Nephron progenitor cell (in vitro differentiated cells): ENCODE results near the gene DSCAM.

Experiments used
- DNase-seq: peaks from one replicate; pipeline ENCODE4 v3.0.0; 2021
- H3K27ac Mint-ChIP-seq: 2 replicates; pipeline ENCODE4 v1.8.0; 2021; ENCODE audit warnings: mild to moderate bottlenecking, moderate library complexity, mixed read lengths
- H3K27me3 Mint-ChIP-seq: 2 replicates; pipeline ENCODE4 v1.8.0; 2021; ENCODE audit warnings: mild to moderate bottlenecking, low read depth, mixed read lengths; ENCODE audit not compliant: poor library complexity
- H3K36me3 Mint-ChIP-seq: 2 replicates; pipeline ENCODE4 v1.8.0; 2021; ENCODE audit warnings: low read depth, mixed read lengths
- H3K4me1 Mint-ChIP-seq: 2 replicates; pipeline ENCODE4 v1.8.0; 2021; ENCODE audit warnings: mixed read lengths
- H3K4me3 Mint-ChIP-seq: 2 replicates; pipeline ENCODE4 v1.8.0; 2021; ENCODE audit warnings: mild to moderate bottlenecking, moderate library complexity, mixed read lengths
- H3K9me3 Mint-ChIP-seq: 2 replicates; pipeline ENCODE4 v1.8.0; 2021; ENCODE audit warnings: mild to moderate bottlenecking, moderate library complexity, mixed read lengths
- CTCF ChIP-seq: fragments of 200-600 bp; sonication (generic); IDR thresholded peaks from 2 replicates; pipeline ENCODE4 v1.5.0; 2021; ENCODE audit warnings: antibody characterized with exemption

Gene DSCAM

GRCh38 chr21:40835184-40835694 is 11.7 kb downstream of the DSCAM start:
- Mint-ChIP-seq H3K27ac (no peak overlapping the region), H3K4me3 (no peak overlapping the region), H3K27me3 (peaks cover 26% of the 10 kb centered on the region), H3K4me1 (peaks cover 16% of the 10 kb centered on the region), H3K36me3 (no peaks in the 10 kb centered on the region), H3K9me3 (no peaks in the 10 kb centered on the region)
- no peak for DNase-seq
- TF ChIP-seq CTCF = no peak

GRCh38 chr21:40833184-40833583 is 13.8 kb downstream of the DSCAM start:
- H3K9me3 Mint-ChIP-seq = no peaks in the 10 kb centered on the region
- H3K4me1 Mint-ChIP-seq = peaks cover 7% of the 10 kb centered on the region
- peaks cover 16% of the 10 kb centered on the region for H3K27me3 Mint-ChIP-seq
- no peak for TF ChIP-seq CTCF
- no peak overlapping the region for H3K27ac Mint-ChIP-seq
- H3K36me3 Mint-ChIP-seq = no peaks in the 10 kb centered on the region
- no peak for DNase-seq
- no peak overlapping the region for H3K4me3 Mint-ChIP-seq

- H3K4me3 Mint-ChIP-seq = no peak overlapping the region
- H3K27ac Mint-ChIP-seq = no peak overlapping the region
- TF ChIP-seq CTCF = no peak
- no peaks in the 10 kb centered on the region for H3K9me3 Mint-ChIP-seq
- no peaks in the 10 kb centered on the region for H3K36me3 Mint-ChIP-seq
- H3K4me1 Mint-ChIP-seq = peaks cover 7% of the 10 kb centered on the region
- no peak for DNase-seq
- H3K27me3 Mint-ChIP-seq = peaks cover 12% of the 10 kb centered on the region
Observed at GRCh38 chr21:40832316-40832715, 14.6 kb downstream of the DSCAM start.

GRCh38 chr21:40830836-40831235 is 16.1 kb downstream of the DSCAM start:
- DNase-seq = no peak
- Mint-ChIP-seq H3K4me3 (no peak overlapping the region), H3K9me3 (peaks cover 9% of the 10 kb centered on the region), H3K27me3 (peaks cover 9% of the 10 kb centered on the region), H3K4me1 (peaks cover 7% of the 10 kb centered on the region), H3K36me3 (no peaks in the 10 kb centered on the region), H3K27ac (no peak overlapping the region)
- TF ChIP-seq CTCF = no peak

- peaks cover 10% of the 10 kb centered on the region for H3K27me3 Mint-ChIP-seq
- H3K27ac Mint-ChIP-seq = no peak overlapping the region
- H3K9me3 Mint-ChIP-seq = peaks cover 10% of the 10 kb centered on the region
- no peaks in the 10 kb centered on the region for H3K36me3 Mint-ChIP-seq
- H3K4me3 Mint-ChIP-seq = no peak overlapping the region
- no peak for TF ChIP-seq CTCF
- no peak for DNase-seq
- H3K4me1 Mint-ChIP-seq = peaks cover 7% of the 10 kb centered on the region
Observed at GRCh38 chr21:40829791-40830190, 17.2 kb downstream of the DSCAM start.

GRCh38 chr21:40829308-40829707 is 17.6 kb downstream of the DSCAM start:
- Mint-ChIP-seq H3K4me1 (peaks cover 7% of the 10 kb centered on the region), H3K36me3 (no peaks in the 10 kb centered on the region), H3K4me3 (no peak overlapping the region), H3K9me3 (peaks cover 10% of the 10 kb centered on the region), H3K27me3 (peaks cover 5% of the 10 kb centered on the region), H3K27ac (no peak overlapping the region)
- TF ChIP-seq CTCF = no peak
- DNase-seq = no peak
